ENCODE data around the gene ADPGK.
"Not testable (repeated sequence)": the region's sequence is repeated elsewhere in the genome, so short reads cannot be mapped to it uniquely, and the experiment has no call there.

Gene ADPGK

DNA sequence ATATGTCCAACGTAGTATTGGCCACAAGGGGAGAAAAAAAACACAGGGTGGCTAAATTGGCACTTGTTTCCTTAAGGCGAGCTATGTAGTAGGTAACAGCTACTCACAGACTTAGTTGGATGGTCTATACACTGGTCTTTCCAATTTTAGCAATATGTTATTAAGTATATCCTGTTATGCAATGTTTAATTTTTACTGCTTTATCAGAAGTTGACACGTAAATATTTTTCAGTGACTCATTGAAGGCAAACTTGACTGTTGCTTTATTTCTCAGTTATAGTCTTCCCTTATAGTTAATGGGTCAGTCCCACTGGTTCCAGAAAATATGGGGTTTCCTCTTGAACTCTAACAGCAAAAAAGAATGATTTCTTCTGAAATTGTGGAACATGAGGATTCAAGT lies 46.5 kb downstream of the ADPGK start:
- Histone ChIP-seq H3K9me3 (ENCODE audit: control insufficient read depth, low read depth, low read length) (no peaks in the 10 kb centered on the region), H3K27me3 (ENCODE audit: control insufficient read depth, insufficient read depth, low read length) (no peaks in the 10 kb centered on the region), H3K9ac (ENCODE audit: low read length) (no peak overlapping the region), H3K27ac (ENCODE audit: low read length) (no peak overlapping the region), H3K4me3 (ENCODE audit: low read length) (no peak overlapping the region), H3K4me1 (ENCODE audit: control insufficient read depth, low read depth, low read length) (no peaks in the 10 kb centered on the region), H3K36me3 (ENCODE audit: control insufficient read depth, low read depth, low read length) (peaks cover 36% of the 10 kb centered on the region)

DNA sequence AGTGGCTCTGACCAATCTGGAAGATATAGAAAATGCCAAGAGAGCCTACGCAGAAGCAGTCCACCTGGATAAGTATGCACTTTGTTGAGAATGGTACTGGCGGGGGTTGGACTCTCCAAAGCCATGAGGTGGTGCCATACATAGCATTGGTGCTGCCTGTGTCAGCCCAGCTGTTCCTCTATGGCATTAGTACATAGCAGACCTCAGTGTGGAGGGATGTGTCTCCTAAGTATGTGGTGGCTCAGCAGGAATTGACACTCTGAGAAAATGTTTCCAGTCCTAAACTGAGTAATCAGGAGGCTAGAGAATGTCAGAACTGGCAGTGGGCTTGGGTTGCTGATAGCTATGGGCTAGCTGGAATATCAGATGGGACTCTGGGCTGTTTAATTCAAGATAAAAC lies 48.4 kb downstream of the ADPGK start:
- Histone ChIP-seq H3K4me1 (ENCODE audit: control insufficient read depth, low read depth, low read length) (no peaks in the 10 kb centered on the region), H3K36me3 (ENCODE audit: control insufficient read depth, low read depth, low read length) (peaks cover 47% of the 10 kb centered on the region), H3K27ac (ENCODE audit: low read length) (no peak overlapping the region), H3K9ac (ENCODE audit: low read length) (no peak overlapping the region), H3K4me3 (ENCODE audit: low read length) (no peak overlapping the region), H3K9me3 (ENCODE audit: control insufficient read depth, low read depth, low read length) (no peaks in the 10 kb centered on the region), H3K27me3 (ENCODE audit: control insufficient read depth, insufficient read depth, low read length) (no peaks in the 10 kb centered on the region)

DNA sequence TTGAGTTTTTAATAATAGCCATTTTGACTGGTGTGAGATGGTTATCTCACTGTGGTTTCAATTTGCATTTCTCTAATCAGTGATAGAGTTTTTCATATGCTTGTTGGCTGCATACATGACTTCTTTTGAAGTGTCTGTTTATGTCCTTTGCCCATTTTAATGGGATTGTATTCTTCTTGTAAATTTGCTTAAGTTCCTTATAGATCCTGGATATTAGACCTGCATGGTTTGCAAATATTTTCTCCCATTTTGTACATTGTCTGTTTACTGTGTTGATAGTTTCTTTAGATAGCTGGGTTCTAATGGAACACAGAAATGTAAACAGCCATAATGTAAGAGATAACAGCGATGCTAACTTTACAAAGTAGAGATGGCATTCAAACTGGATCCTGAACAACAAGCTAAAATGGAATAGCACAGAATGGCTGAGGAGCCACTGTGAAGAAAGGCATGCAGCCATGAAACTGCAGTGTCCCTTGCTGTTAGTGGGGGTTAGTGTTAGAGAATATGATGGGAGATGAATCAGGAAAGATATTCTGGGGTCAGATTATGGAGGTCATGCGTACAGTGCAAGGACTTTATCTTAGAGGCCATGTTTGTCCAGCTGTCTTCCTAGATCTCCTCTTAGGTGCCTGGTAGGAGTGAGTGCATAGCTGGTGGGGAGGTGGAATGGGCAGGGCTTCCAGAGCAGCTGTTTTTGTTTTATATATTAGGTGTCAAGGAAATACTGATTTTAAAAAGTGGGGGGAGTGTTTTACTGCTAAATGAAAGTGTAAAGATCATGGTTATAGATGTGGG lies 49.4 kb downstream of the ADPGK start:
- Histone ChIP-seq H3K4me3 (ENCODE audit: low read length) (no peak overlapping the region), H3K4me1 (ENCODE audit: control insufficient read depth, low read depth, low read length) (no peaks in the 10 kb centered on the region), H3K9ac (ENCODE audit: low read length) (no peak overlapping the region), H3K27ac (ENCODE audit: low read length) (no peak overlapping the region), H3K27me3 (ENCODE audit: control insufficient read depth, insufficient read depth, low read length) (no peaks in the 10 kb centered on the region), H3K36me3 (ENCODE audit: control insufficient read depth, low read depth, low read length) (peaks cover 39% of the 10 kb centered on the region), H3K9me3 (ENCODE audit: control insufficient read depth, low read depth, low read length) (no peaks in the 10 kb centered on the region)

DNA sequence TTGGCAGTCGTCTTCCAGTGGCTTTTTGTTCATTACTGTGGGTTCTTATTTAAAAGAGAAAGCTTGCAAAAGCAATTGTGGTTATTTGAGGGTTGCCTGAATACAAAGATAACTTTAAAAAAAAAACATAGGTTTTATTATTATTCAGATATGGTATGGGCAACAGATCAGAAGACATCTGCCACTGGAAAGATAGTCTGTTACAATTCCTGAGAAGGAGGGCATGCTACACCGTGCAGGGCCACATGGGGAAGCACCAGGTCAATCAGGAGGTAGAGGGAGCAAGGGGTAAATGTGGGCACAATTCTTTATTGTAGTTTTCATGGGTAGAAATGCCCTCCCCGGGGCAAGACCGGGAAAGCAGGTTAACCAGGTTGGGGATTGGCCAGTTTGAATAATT lies 51.0 kb downstream of the ADPGK start:
- Histone ChIP-seq H3K4me1 (ENCODE audit: control insufficient read depth, low read depth, low read length) (no peaks in the 10 kb centered on the region), H3K9ac (ENCODE audit: low read length) (no peak overlapping the region), H3K36me3 (ENCODE audit: control insufficient read depth, low read depth, low read length) (peaks cover 26% of the 10 kb centered on the region)

DNA sequence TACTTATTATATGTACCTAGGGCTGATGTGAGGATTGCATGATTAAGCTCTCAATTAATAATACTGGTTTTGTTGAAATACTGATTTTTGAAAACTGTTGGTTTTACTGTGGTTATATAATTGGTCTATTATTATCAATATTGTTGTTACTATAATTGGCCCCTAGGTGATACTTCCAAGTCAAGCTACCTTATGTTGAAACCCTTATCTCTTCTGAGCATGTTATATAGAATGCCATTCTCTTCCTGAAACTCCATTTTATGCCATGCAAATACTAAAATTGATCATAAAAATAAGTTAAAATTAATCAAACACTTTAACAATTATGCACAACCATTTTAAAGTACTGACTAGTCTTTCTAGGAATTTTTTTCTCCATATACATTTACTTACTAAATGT lies 51.5 kb downstream of the ADPGK start:
- H3K4me1 ChIP-seq (ENCODE audit: control insufficient read depth, low read depth, low read length), result no peaks in the 10 kb centered on the region
- H3K36me3 ChIP-seq (ENCODE audit: control insufficient read depth, low read depth, low read length), result peaks cover 25% of the 10 kb centered on the region
- H3K27ac ChIP-seq (ENCODE audit: low read length), result no peak overlapping the region
- no peaks in the 10 kb centered on the region for H3K27me3 ChIP-seq (ENCODE audit: control insufficient read depth, insufficient read depth, low read length)
- no peaks in the 10 kb centered on the region for H3K9me3 ChIP-seq (ENCODE audit: control insufficient read depth, low read depth, low read length)
- H3K4me3 ChIP-seq (ENCODE audit: low read length), result no peak overlapping the region
- no peak overlapping the region for H3K9ac ChIP-seq (ENCODE audit: low read length)

More for the DNA sequence above, 51.0 kb downstream of the ADPGK start:
- Histone ChIP-seq H3K9me3 (ENCODE audit: control insufficient read depth, low read depth, low read length) (no peaks in the 10 kb centered on the region), H3K27me3 (ENCODE audit: control insufficient read depth, insufficient read depth, low read length) (no peaks in the 10 kb centered on the region), H3K27ac (ENCODE audit: low read length) (no peak overlapping the region), H3K4me3 (ENCODE audit: low read length) (no peak overlapping the region)

DNA sequence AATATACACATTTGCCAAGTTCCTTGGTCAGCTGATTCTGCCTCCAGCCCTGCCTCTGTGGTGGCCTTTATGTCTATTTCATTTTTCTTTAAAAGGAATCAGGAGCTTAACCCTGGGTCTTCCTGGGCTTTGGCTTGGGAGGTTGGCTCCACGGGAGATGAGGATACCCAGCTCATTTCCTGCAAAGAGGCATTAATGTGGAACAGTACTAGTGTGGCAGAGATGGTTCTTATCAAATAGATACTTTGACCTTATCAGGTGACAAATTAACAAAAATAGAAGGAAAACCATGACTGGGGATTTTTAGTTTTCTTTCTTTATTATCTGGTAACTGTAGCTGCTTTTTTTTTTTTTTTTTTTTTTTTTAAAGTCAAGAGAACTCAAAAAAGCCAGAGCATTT lies 54.7 kb downstream of the ADPGK start:
- Histone ChIP-seq H3K36me3 (ENCODE audit: control insufficient read depth, low read depth, low read length) (peaks cover 14% of the 10 kb centered on the region), H3K4me1 (ENCODE audit: control insufficient read depth, low read depth, low read length) (no peaks in the 10 kb centered on the region), H3K9me3 (ENCODE audit: control insufficient read depth, low read depth, low read length) (no peaks in the 10 kb centered on the region), H3K27me3 (ENCODE audit: control insufficient read depth, insufficient read depth, low read length) (no peaks in the 10 kb centered on the region), H3K9ac (ENCODE audit: low read length) (no peak overlapping the region), H3K27ac (ENCODE audit: low read length) (no peak overlapping the region), H3K4me3 (ENCODE audit: low read length) (no peak overlapping the region)

DNA sequence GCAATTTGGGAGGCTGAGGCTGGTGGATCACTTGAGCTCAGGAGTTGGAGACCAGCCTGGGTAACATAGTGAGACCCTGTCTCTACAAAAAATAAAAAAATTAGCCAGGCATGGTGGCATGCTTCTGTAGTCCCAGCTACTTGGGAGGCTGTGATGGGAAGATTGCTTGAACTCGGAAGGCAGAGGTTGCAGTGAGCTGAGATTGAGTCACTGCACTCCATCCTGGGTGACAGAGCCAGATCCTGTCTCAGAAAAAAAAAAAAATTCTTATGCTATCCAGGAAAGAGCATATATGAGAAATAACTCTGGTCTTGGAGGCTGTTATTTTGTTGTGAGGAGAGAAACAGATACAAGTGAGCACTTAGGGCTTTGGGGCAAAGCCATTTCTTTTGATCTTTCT lies 55.3 kb downstream of the ADPGK start:
- not testable (repeated sequence) for H3K9me3 ChIP-seq (ENCODE audit: control insufficient read depth, low read depth, low read length); H3K27ac ChIP-seq (ENCODE audit: low read length); H3K9ac ChIP-seq (ENCODE audit: low read length); H3K4me3 ChIP-seq (ENCODE audit: low read length); H3K4me1 ChIP-seq (ENCODE audit: control insufficient read depth, low read depth, low read length); H3K27me3 ChIP-seq (ENCODE audit: control insufficient read depth, insufficient read depth, low read length)
- peaks cover 11% of the 10 kb centered on the region for H3K36me3 ChIP-seq (ENCODE audit: control insufficient read depth, low read depth, low read length)

DNA sequence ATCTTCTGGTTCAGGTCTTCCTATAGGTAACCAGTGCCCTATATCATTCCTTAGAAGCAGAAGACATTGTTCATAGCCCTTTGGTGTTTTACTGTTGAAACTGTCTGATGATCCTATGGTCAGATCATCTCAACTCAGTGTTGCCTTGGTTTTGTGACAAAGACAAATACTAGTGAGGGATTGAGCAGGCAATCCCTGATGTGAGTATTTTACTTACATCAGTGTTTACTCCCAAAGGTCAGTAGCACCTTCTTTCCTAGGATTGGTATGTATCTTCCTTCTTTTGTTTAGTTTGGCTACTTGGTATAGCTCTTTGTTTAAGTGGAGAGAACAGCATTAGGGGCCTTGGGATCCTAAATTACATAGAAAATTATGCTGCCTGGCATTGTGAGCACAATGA lies 56.4 kb downstream of the ADPGK start:
- no peak overlapping the region for H3K27ac ChIP-seq (ENCODE audit: low read length)
- H3K9ac ChIP-seq (ENCODE audit: low read length), result no peak overlapping the region
- no peak overlapping the region for H3K4me3 ChIP-seq (ENCODE audit: low read length)
- H3K36me3 ChIP-seq (ENCODE audit: control insufficient read depth, low read depth, low read length), result peaks cover 11% of the 10 kb centered on the region
- no peaks in the 10 kb centered on the region for H3K9me3 ChIP-seq (ENCODE audit: control insufficient read depth, low read depth, low read length)
- no peaks in the 10 kb centered on the region for H3K27me3 ChIP-seq (ENCODE audit: control insufficient read depth, insufficient read depth, low read length)
- peaks cover 3% of the 10 kb centered on the region for H3K4me1 ChIP-seq (ENCODE audit: control insufficient read depth, low read depth, low read length)

DNA sequence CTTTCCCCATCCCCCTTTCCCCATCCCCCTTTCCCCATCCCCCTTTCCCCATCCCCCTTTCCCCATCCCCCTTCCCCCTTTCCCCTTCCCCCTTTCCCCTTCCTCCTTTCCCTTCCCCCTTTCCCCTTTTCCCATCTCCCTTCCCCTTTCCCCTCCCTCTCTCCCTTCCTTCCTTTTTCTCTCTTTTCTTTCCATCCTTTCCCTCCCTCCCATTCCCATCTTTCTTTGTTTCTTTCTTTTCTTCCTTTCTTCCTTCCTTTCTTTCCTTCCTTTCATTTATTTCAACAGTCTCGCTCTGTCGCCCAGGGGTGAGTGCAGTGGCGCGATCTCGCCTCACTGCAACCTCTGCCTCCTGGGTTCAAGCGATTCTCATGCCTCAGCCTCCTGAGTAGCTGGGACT lies 57.7 kb downstream of the ADPGK start:
- not testable (repeated sequence) for H3K27ac ChIP-seq (ENCODE audit: low read length); H3K27me3 ChIP-seq (ENCODE audit: control insufficient read depth, insufficient read depth, low read length); H3K4me1 ChIP-seq (ENCODE audit: control insufficient read depth, low read depth, low read length); H3K4me3 ChIP-seq (ENCODE audit: low read length); H3K36me3 ChIP-seq (ENCODE audit: control insufficient read depth, low read depth, low read length); H3K9ac ChIP-seq (ENCODE audit: low read length); H3K9me3 ChIP-seq (ENCODE audit: control insufficient read depth, low read depth, low read length)

DNA sequence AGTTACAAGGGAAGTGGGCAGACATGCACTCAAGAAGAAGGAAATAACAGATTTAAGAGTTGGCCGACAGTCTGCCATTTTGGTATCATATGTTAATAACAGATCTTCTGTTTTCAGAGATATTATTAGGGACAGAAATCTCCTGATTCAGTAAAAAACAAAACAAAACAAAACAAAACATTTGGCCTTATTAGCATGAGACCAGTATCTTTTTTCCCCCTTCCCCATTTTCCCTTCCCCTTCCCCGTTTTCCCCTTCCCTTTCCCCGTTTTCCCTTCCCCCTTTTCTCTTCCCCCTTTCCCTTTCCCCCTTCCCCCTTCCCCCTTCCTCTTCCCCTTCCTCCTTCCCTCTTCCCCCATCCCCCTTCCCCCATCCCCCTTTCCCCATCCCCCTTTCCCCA lies 58.1 kb downstream of the ADPGK start:
- Histone ChIP-seq H3K4me3 (ENCODE audit: low read length) (no peak overlapping the region), H3K27me3 (ENCODE audit: control insufficient read depth, insufficient read depth, low read length) (no peaks in the 10 kb centered on the region), H3K36me3 (ENCODE audit: control insufficient read depth, low read depth, low read length) (peaks cover 1% of the 10 kb centered on the region), H3K9me3 (ENCODE audit: control insufficient read depth, low read depth, low read length) (no peaks in the 10 kb centered on the region), H3K27ac (ENCODE audit: low read length) (no peak overlapping the region), H3K4me1 (ENCODE audit: control insufficient read depth, low read depth, low read length) (peaks cover 3% of the 10 kb centered on the region), H3K9ac (ENCODE audit: low read length) (no peak overlapping the region)

DNA sequence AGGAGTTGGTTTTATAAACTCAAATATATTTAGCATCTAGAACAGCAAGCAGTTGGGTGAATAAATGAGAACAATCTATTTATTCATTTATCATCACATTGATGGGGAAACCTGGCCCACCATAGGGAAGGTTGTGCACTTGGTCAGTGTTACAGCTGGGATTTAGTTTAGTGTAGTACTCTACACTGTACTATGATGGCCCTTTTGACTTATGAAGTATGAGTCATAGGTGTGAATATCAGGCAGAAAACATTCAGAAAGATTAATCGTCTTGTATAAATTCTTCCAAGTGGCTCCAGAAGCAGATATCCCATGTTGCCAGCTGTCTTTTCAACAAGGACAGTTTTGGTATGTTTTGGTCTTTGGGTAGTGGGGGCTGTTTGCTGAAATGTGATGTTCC lies 59.5 kb downstream of the ADPGK start:
- Histone ChIP-seq H3K27ac (ENCODE audit: low read length) (no peak overlapping the region), H3K9me3 (ENCODE audit: control insufficient read depth, low read depth, low read length) (no peaks in the 10 kb centered on the region), H3K27me3 (ENCODE audit: control insufficient read depth, insufficient read depth, low read length) (no peaks in the 10 kb centered on the region), H3K4me1 (ENCODE audit: control insufficient read depth, low read depth, low read length) (peaks cover 3% of the 10 kb centered on the region), H3K9ac (ENCODE audit: low read length) (no peak overlapping the region), H3K36me3 (ENCODE audit: control insufficient read depth, low read depth, low read length) (no peaks in the 10 kb centered on the region), H3K4me3 (ENCODE audit: low read length) (no peak overlapping the region)

DNA sequence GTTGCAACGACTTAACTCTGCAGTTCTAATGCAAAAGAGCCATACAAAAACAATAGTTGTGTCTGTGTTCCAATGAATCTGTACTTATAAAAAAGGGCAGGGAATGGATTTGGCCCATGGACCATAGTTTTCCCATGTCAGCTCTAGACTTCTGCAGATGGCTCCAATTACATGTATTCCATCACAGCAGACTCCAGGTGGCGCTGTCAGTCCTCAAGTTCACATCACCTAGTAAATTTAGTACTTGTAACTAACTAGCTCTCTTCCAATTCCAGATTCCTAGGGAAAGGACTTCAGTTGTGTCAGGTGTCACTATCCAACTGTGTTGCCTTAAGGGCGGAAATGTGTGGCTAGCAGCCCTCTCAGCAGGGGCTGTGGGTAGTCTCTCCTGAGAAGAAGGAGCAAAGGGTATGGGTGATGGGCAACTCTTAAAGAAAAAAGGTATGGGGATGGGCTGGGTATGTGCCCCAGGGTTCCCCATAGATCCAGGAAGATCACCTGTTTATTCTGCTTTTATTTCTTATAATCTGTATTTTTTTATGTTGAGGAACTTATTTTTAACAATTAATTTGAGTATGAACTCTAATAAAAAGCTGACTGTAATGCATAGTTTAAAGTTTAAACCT lies 61.4 kb downstream of the ADPGK start:
- no peak overlapping the region for H3K9ac ChIP-seq (ENCODE audit: low read length)
- H3K9me3 ChIP-seq (ENCODE audit: control insufficient read depth, low read depth, low read length), result no peaks in the 10 kb centered on the region
- peaks cover 7% of the 10 kb centered on the region for H3K36me3 ChIP-seq (ENCODE audit: control insufficient read depth, low read depth, low read length)
- no peak overlapping the region for H3K27ac ChIP-seq (ENCODE audit: low read length)
- no peak overlapping the region for H3K4me3 ChIP-seq (ENCODE audit: low read length)
- no peaks in the 10 kb centered on the region for H3K27me3 ChIP-seq (ENCODE audit: control insufficient read depth, insufficient read depth, low read length)
- H3K4me1 ChIP-seq (ENCODE audit: control insufficient read depth, low read depth, low read length), result peaks cover 3% of the 10 kb centered on the region

All from iPS-18a (cell line).